Liver (tissue), 3 donors: Measurements from ENCODE around the gene OR2C3.

ENCODE experiments used
- ATF3 ChIP-seq: IDR thresholded peaks from 2 replicates; pipeline ENCODE4 v1.6.1; 2016; ENCODE audit warnings: antibody characterized with exemption
- CTCF ChIP-seq: fragments of 150-350 bp; IDR thresholded peaks from 2 replicates; pipeline ENCODE4 v1.5.1; 2017; ENCODE audit warnings: improper control_type of control experiment, low read depth, low read length; ENCODE audit not compliant: missing input control
- EGR1 ChIP-seq, 2 donors: IDR thresholded peaks; 2 replicates each; pipeline ENCODE4 v1.6.1; 2016 to 2018; ENCODE audit warnings: antibody characterized with exemption in 2 of 2, low read depth in 2 of 2
- GABPA ChIP-seq, 2 donors: IDR thresholded peaks in 1 of 2; conservative IDR thresholded peaks in 1 of 2; 2 replicates each; pipeline ENCODE4 v1.6.1; 2016; ENCODE audit warnings: antibody characterized with exemption in 2 of 2, mild to moderate bottlenecking in 1 of 2, moderate library complexity in 1 of 2
- JUND ChIP-seq, 2 donors: IDR thresholded peaks; 2 replicates each; pipeline ENCODE4 v1.6.1; 2016; ENCODE audit warnings: antibody characterized with exemption in 2 of 2
- MAX ChIP-seq: IDR thresholded peaks from 2 replicates; pipeline ENCODE4 v1.6.1; 2016; ENCODE audit warnings: antibody characterized with exemption
- NR2F2 ChIP-seq: IDR thresholded peaks from 2 replicates; pipeline ENCODE4 v1.6.1; 2016; ENCODE audit warnings: antibody characterized with exemption
- RAD21 ChIP-seq, 2 donors: IDR thresholded peaks; 2 replicates each; pipeline ENCODE4 v1.6.1; 2016; ENCODE audit warnings: antibody characterized with exemption in 2 of 2, mild to moderate bottlenecking in 2 of 2
- REST ChIP-seq: IDR thresholded peaks from 2 replicates; pipeline ENCODE4 v1.6.1; 2016; ENCODE audit warnings: antibody characterized with exemption, mild to moderate bottlenecking
- SP1 ChIP-seq: IDR thresholded peaks from 2 replicates; pipeline ENCODE4 v1.6.1; 2018; ENCODE audit warnings: antibody characterized with exemption, mild to moderate bottlenecking
- TAF1 ChIP-seq: conservative IDR thresholded peaks from 2 replicates; pipeline ENCODE4 v1.6.1; 2016; ENCODE audit warnings: antibody characterized with exemption, mild to moderate bottlenecking
- YY1 ChIP-seq: IDR thresholded peaks from 2 replicates; pipeline ENCODE4 v1.6.1; 2016; ENCODE audit warnings: antibody characterized with exemption, mild to moderate bottlenecking
- ZBTB33 ChIP-seq: IDR thresholded peaks from 2 replicates; pipeline ENCODE4 v1.6.1; 2016; ENCODE audit warnings: antibody characterized with exemption
- donor health status: healthy.
- donor health status: healthy.

- TF ChIP-seq CTCF, result no peak
- no peak for TF ChIP-seq REST
- no peak for TF ChIP-seq TAF1
- TF ChIP-seq YY1, result no peak
- no peak for TF ChIP-seq ZBTB33
- no peak for TF ChIP-seq GABPA (IDR thresholded peaks at IDR 0.05 in 1 of 2, conservative IDR thresholded peaks at IDR 0.05 in 1 of 2)
- no peak for TF ChIP-seq EGR1 (IDR thresholded peaks at IDR 0.05; ENCODE audit: low read depth in 2 of 2)
- no peak for TF ChIP-seq MAX
- TF ChIP-seq RAD21 (IDR thresholded peaks at IDR 0.05), result no peak
- no peak for TF ChIP-seq JUND (IDR thresholded peaks at IDR 0.05)
- no peak for TF ChIP-seq SP1
- TF ChIP-seq ATF3, result no peak
- no peak for TF ChIP-seq NR2F2
Measured at GRCh38 chr1:247518613-247518891, 17.7 kb downstream of the OR2C3 start.
